ENCODE data around the gene GRM5.

DNA sequence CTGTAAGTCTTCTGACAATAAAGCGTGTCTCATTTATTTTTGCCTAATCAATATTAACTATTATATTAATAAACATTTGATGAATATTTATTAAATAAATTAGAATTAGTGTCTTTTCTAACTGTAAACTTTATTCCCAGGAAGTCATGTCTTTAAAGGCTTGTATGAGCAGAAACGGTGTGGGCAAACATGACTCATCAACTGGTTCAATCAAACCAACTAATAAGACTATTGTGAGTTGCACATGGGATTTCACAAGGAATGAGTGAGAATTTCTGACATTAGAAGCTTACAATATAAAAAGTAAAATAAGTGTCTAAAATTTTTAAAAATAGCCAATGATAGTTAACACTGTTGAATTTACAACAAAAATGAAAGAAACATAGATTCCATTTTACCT lies 469.0 kb downstream of the GRM5 start:
- TF ChIP-seq, protein P1, sequence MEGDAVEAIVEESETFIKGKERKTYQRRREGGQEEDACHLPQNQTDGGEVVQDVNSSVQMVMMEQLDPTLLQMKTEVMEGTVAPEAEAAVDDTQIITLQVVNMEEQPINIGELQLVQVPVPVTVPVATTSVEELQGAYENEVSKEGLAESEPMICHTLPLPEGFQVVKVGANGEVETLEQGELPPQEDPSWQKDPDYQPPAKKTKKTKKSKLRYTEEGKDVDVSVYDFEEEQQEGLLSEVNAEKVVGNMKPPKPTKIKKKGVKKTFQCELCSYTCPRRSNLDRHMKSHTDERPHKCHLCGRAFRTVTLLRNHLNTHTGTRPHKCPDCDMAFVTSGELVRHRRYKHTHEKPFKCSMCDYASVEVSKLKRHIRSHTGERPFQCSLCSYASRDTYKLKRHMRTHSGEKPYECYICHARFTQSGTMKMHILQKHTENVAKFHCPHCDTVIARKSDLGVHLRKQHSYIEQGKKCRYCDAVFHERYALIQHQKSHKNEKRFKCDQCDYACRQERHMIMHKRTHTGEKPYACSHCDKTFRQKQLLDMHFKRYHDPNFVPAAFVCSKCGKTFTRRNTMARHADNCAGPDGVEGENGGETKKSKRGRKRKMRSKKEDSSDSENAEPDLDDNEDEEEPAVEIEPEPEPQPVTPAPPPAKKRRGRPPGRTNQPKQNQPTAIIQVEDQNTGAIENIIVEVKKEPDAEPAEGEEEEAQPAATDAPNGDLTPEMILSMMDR (conservative IDR thresholded peaks at IDR 0.05 in 1 of 2, IDR thresholded peaks at IDR 0.05 in 1 of 2; ENCODE audit: low read depth in 1 of 2, low read length in 2 of 2): no peak
- TF ChIP-seq EZH2 (IDR thresholded peaks at IDR 0.05; ENCODE audit: low read length, missing control alignments): no peak
